A549 (cell line): Measurements from ENCODE around the gene RSAD1.

ENCODE experiments used
- MYC ChIP-seq: IDR thresholded peaks from 2 replicates; pipeline ENCODE4 v1.6.1; 2012; ENCODE audit warnings: mild to moderate bottlenecking, inconsistent platforms, low read length, improper control_type of control experiment, borderline replicate concordance
- RCOR1 ChIP-seq: fragments of 150-350 bp; IDR thresholded peaks from 2 replicates; pipeline ENCODE4 v1.6.1; 2014; ENCODE audit warnings: antibody characterized with exemption, low read length, low read depth

DNA sequence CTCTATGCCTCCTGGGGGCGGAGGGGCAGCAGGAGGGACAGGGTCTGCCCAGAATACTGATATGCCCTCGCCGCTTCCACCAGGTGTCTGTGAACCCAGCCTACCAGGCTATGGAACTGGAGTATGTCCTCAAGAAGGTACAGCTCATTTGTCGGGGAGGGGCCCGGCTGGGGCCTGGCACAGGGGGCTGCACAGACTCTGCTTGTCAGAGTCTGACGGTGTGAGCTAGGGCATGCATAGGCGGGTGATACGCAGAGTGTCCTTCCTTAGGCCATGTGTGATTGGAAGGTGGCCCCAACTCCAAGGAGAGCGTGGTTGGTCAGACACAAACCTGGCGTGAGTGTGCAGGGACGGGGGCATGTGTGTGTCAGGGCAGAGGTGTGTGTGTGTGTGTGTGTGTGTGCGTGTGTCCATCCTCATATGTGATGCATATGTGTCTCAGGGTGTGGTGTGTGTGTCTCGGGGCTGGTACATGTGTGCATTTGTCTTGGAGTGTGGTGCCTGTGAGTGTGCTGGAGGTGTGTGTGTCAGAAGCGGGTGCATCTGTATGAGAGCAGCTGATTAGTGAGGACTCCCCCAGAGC is 17.0 kb upstream of the RSAD1 start:
- TF ChIP-seq RCOR1: no peak
- no peak for TF ChIP-seq MYC
